HepG2 (cell line): ENCODE data around the gene CARS1. TPM values are rescaled to one million over a fixed set of nuclear protein-coding genes. Genes with fewer than 3 reads are reported as not detected.
A peak's percentile ranks its signal among the peaks of the same experiment; 100 is the strongest.

ENCODE experiments used
- ATF7-NPFF ChIP-seq: sonication (generic); formaldehyde crosslinking; IDR thresholded peaks from 2 replicates; pipeline ENCODE4 v1.8.1; 2023; ENCODE audit warnings: mild to moderate bottlenecking, low read depth, missing genetic modification reagents, moderate library complexity
- CREM ChIP-seq, 2 experiments: sonication (generic) in 1 of 2; formaldehyde crosslinking in 1 of 2; IDR thresholded peaks; 2 replicates each; pipeline versions ENCODE4 v1.4.0 to v1.6.1; 2016 to 2020; ENCODE audit warnings: antibody characterized with exemption in 1 of 2, mild to moderate bottlenecking in 1 of 2, missing genetic modification reagents in 1 of 2
- DMAP1 ChIP-seq: IDR thresholded peaks from 2 replicates; pipeline ENCODE4 v1.6.1; 2016
- ELF3 ChIP-seq: IDR thresholded peaks from 2 replicates; pipeline ENCODE4 v1.6.1; 2016; ENCODE audit warnings: missing genetic modification reagents, missing compliant biosample characterization
- GABPA ChIP-seq, 2 experiments: IDR thresholded peaks; 2 replicates each; pipeline ENCODE4 v1.6.1; 2011 to 2016; ENCODE audit warnings: low read depth in 2 of 2, low read length in 1 of 2, missing biosample characterization in 1 of 2, missing genetic modification characterization in 1 of 2
- GMEB2 ChIP-seq: IDR thresholded peaks from 2 replicates; pipeline ENCODE4 v1.6.1; 2016; ENCODE audit warnings: missing biosample characterization, missing genetic modification reagents, low read depth
- MYC ChIP-seq: sonication (generic); formaldehyde crosslinking; IDR thresholded peaks from 2 replicates; pipeline ENCODE4 v1.9.0; 2021; ENCODE audit warnings: missing genetic modification reagents, borderline replicate concordance
- NCOA1 ChIP-seq: sonication (generic); formaldehyde crosslinking; IDR thresholded peaks from 2 replicates; pipeline ENCODE4 v1.9.0; 2021; ENCODE audit warnings: missing genetic modification reagents
- NFATC3 ChIP-seq: sonication (generic); formaldehyde crosslinking; IDR thresholded peaks from 2 replicates; pipeline ENCODE4 v1.5.1; 2020; ENCODE audit warnings: mild to moderate bottlenecking, missing genetic modification reagents
- PAWR ChIP-seq: sonication (generic); formaldehyde crosslinking; IDR thresholded peaks from 2 replicates; pipeline ENCODE4 v1.4.0; 2020; ENCODE audit warnings: missing genetic modification reagents, mild to moderate bottlenecking, borderline replicate concordance
- RARA ChIP-seq: IDR thresholded peaks from 2 replicates; pipeline ENCODE4 v1.6.1; 2016; ENCODE audit warnings: missing genetic modification reagents, missing compliant biosample characterization
- RBAK ChIP-seq: sonication (generic); formaldehyde crosslinking; IDR thresholded peaks from 2 replicates; pipeline ENCODE4 v1.5.1; 2020; ENCODE audit warnings: mild to moderate bottlenecking, missing genetic modification reagents
- RFXANK ChIP-seq: IDR thresholded peaks from 2 replicates; pipeline ENCODE4 v1.6.1; 2016
- SP4 ChIP-seq: sonication (generic); formaldehyde crosslinking; IDR thresholded peaks from 2 replicates; pipeline ENCODE4 v1.8.1; 2023; ENCODE audit warnings: mild to moderate bottlenecking, missing genetic modification reagents
- TCF7 ChIP-seq: sonication (generic); IDR thresholded peaks from 2 replicates; pipeline ENCODE4 v1.6.1; 2016; ENCODE audit warnings: antibody characterized with exemption, low read depth
- TRIM24 ChIP-seq: sonication (generic); formaldehyde crosslinking; IDR thresholded peaks from 2 replicates; pipeline ENCODE4 v1.8.0; 2022; ENCODE audit warnings: mild to moderate bottlenecking, missing genetic modification reagents
- U2AF2 ChIP-seq: fragments of 200-400 bp; formaldehyde crosslinking; IDR thresholded peaks from 2 replicates; pipeline ENCODE4 v1.6.1; 2017; ENCODE audit warnings: low read depth, mild to moderate bottlenecking, low read length
- WIZ ChIP-seq: sonication (generic); formaldehyde crosslinking; IDR thresholded peaks from 2 replicates; pipeline ENCODE4 v1.5.1; 2020; ENCODE audit warnings: mild to moderate bottlenecking, missing genetic modification reagents
- ZNF282 ChIP-seq: fragments of 450-650 bp; IDR thresholded peaks from 2 replicates; pipeline ENCODE4 v1.6.1; 2018; ENCODE audit not compliant: partially characterized antibody
- ZNF792 ChIP-seq: IDR thresholded peaks from 2 replicates; pipeline ENCODE4 v1.6.1; 2016
- ZNF83 ChIP-seq: sonication (generic); formaldehyde crosslinking; IDR thresholded peaks from 2 replicates; pipeline ENCODE4 v1.4.0; 2020; ENCODE audit warnings: missing genetic modification reagents, mild to moderate bottlenecking, borderline replicate concordance
- ZNF883 ChIP-seq: sonication (generic); formaldehyde crosslinking; IDR thresholded peaks from 2 replicates; pipeline ENCODE4 v1.5.1; 2020; ENCODE audit warnings: mild to moderate bottlenecking, missing genetic modification reagents; ENCODE audit errors: not compliant biosample characterization
- polyA plus RNA-seq, 8 experiments: library from polyadenylated mRNA; depleted of rRNA in 3 of 8; stranded (reverse) in 7 of 8; unstranded in 1 of 8; fragments of >200 nt; fragmentation: Illumina TruSeq in 4 of 8; extraction: Trizol in 4 of 8; gene quantifications; 2 replicates each; pipeline versions ENCODE4 v1.2.1 to v1.2.3, GENCODE V29; 2011 to 2016; ENCODE audit warnings: low read depth in 4 of 8, missing spikeins in 1 of 8, mixed read lengths in 1 of 8; ENCODE audit not compliant: insufficient read depth in 1 of 8
- total RNA-seq, 5 experiments: library from RNA; depleted of rRNA; stranded (reverse); fragments of >200 nt; fragmentation: Illumina TruSeq; extraction: Trizol; gene quantifications; 2 replicates each; pipeline ENCODE4 v1.2.3, GENCODE V29; 2016; ENCODE audit warnings: low read depth in 1 of 5
- TF ChIP-seq, protein P1 (sequence below): sonication (generic); formaldehyde crosslinking; IDR thresholded peaks from 2 replicates; pipeline ENCODE4 v1.5.0; 2020; ENCODE audit warnings: mild to moderate bottlenecking, missing genetic modification reagents
- TF ChIP-seq, protein P2 (sequence below): sonication (generic); formaldehyde crosslinking; IDR thresholded peaks from 2 replicates; pipeline ENCODE4 v1.8.1; 2023; ENCODE audit warnings: mild to moderate bottlenecking, inconsistent platforms, moderate library complexity, missing genetic modification reagents, borderline replicate concordance

Gene CARS1
- total and polyA plus RNA-seq, 2 of the 13 experiments (the other 11 are each of a cell fraction or from before 2014, with no cell fraction given) = 33.8 to 47.0 TPM

- no peak for TF ChIP-seq NFATC3 (CRISPR knock-in tag)
- TF ChIP-seq TRIM24 (CRISPR knock-in tag) = no peak
- TF ChIP-seq MYC (CRISPR knock-in tag) = peak; percentile 81
- no peak for TF ChIP-seq ZNF83
- TF ChIP-seq ATF7-NPFF (CRISPR knock-in tag) = peak; percentile 23; the same call in 1 of the 2 replicates
- TF ChIP-seq NCOA1 (CRISPR knock-in tag) = peak; percentile 48; the same call in 1 of the 2 replicates
- TF ChIP-seq GABPA (IDR thresholded peaks at IDR 0.05; ENCODE audit: low read depth, low read length) = peak; percentile 99
- peak; percentile 98 for TF ChIP-seq GABPA (CRISPR knock-in tag; IDR thresholded peaks at IDR 0.05; ENCODE audit: low read depth)
- no peak for TF ChIP-seq ZNF282
- TF ChIP-seq U2AF2 = no peak
- TF ChIP-seq RARA (CRISPR knock-in tag) = no peak
- TF ChIP-seq TCF7 = no peak
- TF ChIP-seq, protein P1, sequence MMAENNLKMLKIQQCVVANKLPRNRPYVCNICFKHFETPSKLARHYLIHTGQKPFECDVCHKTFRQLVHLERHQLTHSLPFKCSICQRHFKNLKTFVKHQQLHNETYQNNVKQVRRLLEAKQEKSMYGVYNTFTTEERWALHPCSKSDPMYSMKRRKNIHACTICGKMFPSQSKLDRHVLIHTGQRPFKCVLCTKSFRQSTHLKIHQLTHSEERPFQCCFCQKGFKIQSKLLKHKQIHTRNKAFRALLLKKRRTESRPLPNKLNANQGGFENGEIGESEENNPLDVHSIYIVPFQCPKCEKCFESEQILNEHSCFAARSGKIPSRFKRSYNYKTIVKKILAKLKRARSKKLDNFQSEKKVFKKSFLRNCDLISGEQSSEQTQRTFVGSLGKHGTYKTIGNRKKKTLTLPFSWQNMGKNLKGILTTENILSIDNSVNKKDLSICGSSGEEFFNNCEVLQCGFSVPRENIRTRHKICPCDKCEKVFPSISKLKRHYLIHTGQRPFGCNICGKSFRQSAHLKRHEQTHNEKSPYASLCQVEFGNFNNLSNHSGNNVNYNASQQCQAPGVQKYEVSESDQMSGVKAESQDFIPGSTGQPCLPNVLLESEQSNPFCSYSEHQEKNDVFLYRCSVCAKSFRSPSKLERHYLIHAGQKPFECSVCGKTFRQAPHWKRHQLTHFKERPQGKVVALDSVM (CRISPR knock-in tag) = 0 out of 2 replicates have a peak, but pooled peaks have one; percentile 16
- TF ChIP-seq ZNF792 = peak; percentile 81; the same call in 1 of the 2 replicates
- peak; percentile 64; the same call in 1 of the 2 replicates for TF ChIP-seq WIZ (CRISPR knock-in tag)
- TF ChIP-seq DMAP1 (CRISPR knock-in tag) = peak; percentile 92
- TF ChIP-seq RFXANK = 0 out of 2 replicates have a peak, but pooled peaks have one; percentile 44
- peak; percentile 68; the same call in 1 of the 2 replicates for TF ChIP-seq GMEB2
- peak; percentile 72 for TF ChIP-seq ELF3 (CRISPR knock-in tag)
- TF ChIP-seq, protein P2, sequence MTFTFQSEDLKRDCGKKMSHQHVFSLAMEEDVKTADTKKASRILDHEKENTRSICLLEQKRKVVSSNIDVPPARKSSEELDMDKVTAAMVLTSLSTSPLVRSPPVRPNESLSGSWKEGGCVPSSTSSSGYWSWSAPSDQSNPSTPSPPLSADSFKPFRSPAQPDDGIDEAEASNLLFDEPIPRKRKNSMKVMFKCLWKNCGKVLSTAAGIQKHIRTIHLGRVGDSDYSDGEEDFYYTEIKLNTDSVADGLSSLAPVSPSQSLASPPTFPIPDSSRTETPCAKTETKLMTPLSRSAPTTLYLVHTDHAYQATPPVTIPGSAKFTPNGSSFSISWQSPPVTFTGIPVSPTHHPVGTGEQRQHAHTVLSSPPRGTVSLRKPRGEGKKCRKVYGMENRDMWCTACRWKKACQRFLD (CRISPR knock-in tag) = peak; percentile 68; the same call in 1 of the 2 replicates
- TF ChIP-seq ZNF883 = peak; percentile 89
- peak; percentile 87 for TF ChIP-seq CREM (IDR thresholded peaks at IDR 0.05)
- TF ChIP-seq CREM (CRISPR knock-in tag; IDR thresholded peaks at IDR 0.05) = no peak
- TF ChIP-seq SP4 (CRISPR knock-in tag) = peak; percentile 79
- TF ChIP-seq PAWR (CRISPR knock-in tag) = peak; percentile 31; the same call in 1 of the 2 replicates
- TF ChIP-seq RBAK = 0 out of 2 replicates have a peak, but pooled peaks have one; percentile 36
These were observed at the start of gene CARS1 (continued) for GRCh38 chr11:3057069-3057963.
